Measurements from ENCODE around the gene MTUS2. TPM values are rescaled to one million over a fixed set of nuclear protein-coding genes. Genes with fewer than 3 reads are reported as not detected.

The MTUS2 gene
- total and polyA plus RNA-seq, 2 of the 8 experiments (the other 6 are each of a cell fraction or from before 2014, with no cell fraction given) = 0.18 to 0.80 TPM

- TF ChIP-seq CHD7 (IDR thresholded peaks at IDR 0.05; ENCODE audit: insufficient replicate concordance, low read length) = no peak
- TF ChIP-seq BACH1 (IDR thresholded peaks at IDR 0.05; ENCODE audit: low read length) = no peak
- TF ChIP-seq SIRT6 (IDR thresholded peaks at IDR 0.05; ENCODE audit: low read length) = no peak
- TF ChIP-seq POLR2AphosphoS5 (IDR thresholded peaks at IDR 0.05; ENCODE audit: low read depth, low read length) = no peak
Observed at GRCh38 chr13:29453617-29454011, 633.5 kb downstream of the MTUS2 start (continued).
